22Rv1 (cell line): ENCODE results near the gene BYSL.

Source experiments
- ZFX ChIP-seq: fragments of 450-650 bp; IDR thresholded peaks from 2 replicates; pipeline ENCODE4 v1.6.1; 2017; ENCODE audit warnings: antibody characterized with exemption, borderline replicate concordance
- TF ChIP-seq, protein P1 (sequence below): fragments of 450-650 bp; IDR thresholded peaks from 2 replicates; pipeline ENCODE4 v1.5.1; 2017; ENCODE audit warnings: mild to moderate bottlenecking

DNA sequence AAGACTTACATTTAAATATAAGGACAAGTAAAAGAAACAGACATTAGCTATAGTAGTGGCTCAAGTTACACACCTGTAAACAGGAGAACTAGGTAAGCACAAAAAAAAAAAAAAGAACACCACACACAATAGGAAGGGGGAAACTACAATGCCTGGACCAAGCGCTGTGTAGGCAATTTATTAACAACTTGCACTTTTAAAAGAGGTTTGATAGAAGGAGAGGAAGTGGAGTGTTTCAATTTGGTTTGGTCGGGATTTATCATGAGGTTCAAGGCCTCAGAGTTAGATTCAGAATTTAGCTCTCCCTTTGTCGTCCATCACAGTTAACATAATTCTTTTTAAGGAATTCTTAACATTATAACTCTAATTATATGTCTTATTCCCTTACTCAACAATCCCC, 25.0 kb upstream of the BYSL start:
- TF ChIP-seq, protein P1, sequence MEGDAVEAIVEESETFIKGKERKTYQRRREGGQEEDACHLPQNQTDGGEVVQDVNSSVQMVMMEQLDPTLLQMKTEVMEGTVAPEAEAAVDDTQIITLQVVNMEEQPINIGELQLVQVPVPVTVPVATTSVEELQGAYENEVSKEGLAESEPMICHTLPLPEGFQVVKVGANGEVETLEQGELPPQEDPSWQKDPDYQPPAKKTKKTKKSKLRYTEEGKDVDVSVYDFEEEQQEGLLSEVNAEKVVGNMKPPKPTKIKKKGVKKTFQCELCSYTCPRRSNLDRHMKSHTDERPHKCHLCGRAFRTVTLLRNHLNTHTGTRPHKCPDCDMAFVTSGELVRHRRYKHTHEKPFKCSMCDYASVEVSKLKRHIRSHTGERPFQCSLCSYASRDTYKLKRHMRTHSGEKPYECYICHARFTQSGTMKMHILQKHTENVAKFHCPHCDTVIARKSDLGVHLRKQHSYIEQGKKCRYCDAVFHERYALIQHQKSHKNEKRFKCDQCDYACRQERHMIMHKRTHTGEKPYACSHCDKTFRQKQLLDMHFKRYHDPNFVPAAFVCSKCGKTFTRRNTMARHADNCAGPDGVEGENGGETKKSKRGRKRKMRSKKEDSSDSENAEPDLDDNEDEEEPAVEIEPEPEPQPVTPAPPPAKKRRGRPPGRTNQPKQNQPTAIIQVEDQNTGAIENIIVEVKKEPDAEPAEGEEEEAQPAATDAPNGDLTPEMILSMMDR, result no peak
- no peak for TF ChIP-seq ZFX
